Hepatocyte (in vitro differentiated cells): ENCODE measurements around the gene TFCP2L1.

Experiments
- EZH2 ChIP-seq: fragments of 200-600 bp; sonication (generic); IDR thresholded peaks from 2 replicates; pipeline ENCODE4 v1.6.1; 2016; ENCODE audit warnings: antibody characterized with exemption, mild to moderate bottlenecking, borderline replicate concordance
- EZH2phosphoT487 ChIP-seq: fragments of 200-600 bp; sonication (generic); IDR thresholded peaks from one replicate; pipeline ENCODE4 v1.6.1; 2018; ENCODE audit warnings: antibody characterized with exemption, mild to moderate bottlenecking, low read depth, moderate library complexity; ENCODE audit not compliant: unreplicated experiment, severe bottlenecking
- TF ChIP-seq, protein P1 (sequence below): fragments of 200-600 bp; sonication (generic); IDR thresholded peaks from 2 replicates; pipeline ENCODE4 v1.5.1; 2016; ENCODE audit warnings: antibody characterized with exemption, mild to moderate bottlenecking; ENCODE audit not compliant: poor library complexity

DNA sequence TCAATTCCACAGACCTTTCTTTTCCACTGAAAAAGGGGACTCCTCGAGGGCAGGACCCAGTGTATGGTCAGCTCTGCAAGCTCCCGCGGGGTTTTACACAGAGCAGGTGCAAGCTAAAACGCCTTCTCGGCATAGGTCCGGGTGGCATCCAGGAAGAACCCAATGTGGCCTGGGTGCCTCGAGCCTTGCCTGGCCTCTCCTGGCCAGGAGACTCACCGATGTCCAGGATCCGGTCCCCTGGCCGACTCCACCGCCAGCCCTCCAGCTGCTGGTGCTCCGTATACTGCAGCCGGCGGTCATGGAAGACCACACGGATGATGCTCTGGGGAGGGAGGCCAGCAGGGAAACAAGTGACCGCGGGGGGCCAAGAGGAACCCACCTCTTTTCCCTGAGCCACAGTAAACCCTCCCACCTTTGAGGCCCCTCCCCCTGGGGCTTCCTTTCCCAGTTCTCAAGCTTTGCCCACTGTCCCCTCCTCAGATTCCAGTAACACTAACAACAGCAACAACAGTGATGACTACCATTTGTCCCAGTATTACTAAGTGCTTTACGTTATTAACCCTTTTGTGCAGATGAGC is 36.1 kb downstream of the TFCP2L1 start:
- TF ChIP-seq, protein P1, sequence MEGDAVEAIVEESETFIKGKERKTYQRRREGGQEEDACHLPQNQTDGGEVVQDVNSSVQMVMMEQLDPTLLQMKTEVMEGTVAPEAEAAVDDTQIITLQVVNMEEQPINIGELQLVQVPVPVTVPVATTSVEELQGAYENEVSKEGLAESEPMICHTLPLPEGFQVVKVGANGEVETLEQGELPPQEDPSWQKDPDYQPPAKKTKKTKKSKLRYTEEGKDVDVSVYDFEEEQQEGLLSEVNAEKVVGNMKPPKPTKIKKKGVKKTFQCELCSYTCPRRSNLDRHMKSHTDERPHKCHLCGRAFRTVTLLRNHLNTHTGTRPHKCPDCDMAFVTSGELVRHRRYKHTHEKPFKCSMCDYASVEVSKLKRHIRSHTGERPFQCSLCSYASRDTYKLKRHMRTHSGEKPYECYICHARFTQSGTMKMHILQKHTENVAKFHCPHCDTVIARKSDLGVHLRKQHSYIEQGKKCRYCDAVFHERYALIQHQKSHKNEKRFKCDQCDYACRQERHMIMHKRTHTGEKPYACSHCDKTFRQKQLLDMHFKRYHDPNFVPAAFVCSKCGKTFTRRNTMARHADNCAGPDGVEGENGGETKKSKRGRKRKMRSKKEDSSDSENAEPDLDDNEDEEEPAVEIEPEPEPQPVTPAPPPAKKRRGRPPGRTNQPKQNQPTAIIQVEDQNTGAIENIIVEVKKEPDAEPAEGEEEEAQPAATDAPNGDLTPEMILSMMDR: no peak
- TF ChIP-seq EZH2 (no peak), EZH2phosphoT487 (no peak)
